KMS-11 (cell line): ENCODE results near the gene OR4N5.

Experiments
- H2AFZ ChIP-seq: fragments of 200-600 bp; sonication (generic); 2 replicates; pipeline ENCODE4 v1.6.1; 2016; ENCODE audit warnings: antibody characterized with exemption, mixed run types, low read depth
- H3K27ac ChIP-seq: fragments of 200-600 bp; sonication (generic); 2 replicates; pipeline ENCODE4 v1.6.1; 2016; ENCODE audit warnings: mild to moderate bottlenecking, mixed run types
- H3K27me3 ChIP-seq: fragments of 200-600 bp; sonication (generic); 2 replicates; pipeline ENCODE4 v1.6.1; 2017; ENCODE audit warnings: mild to moderate bottlenecking, low read depth, mixed run types, moderate library complexity; ENCODE audit not compliant: insufficient read depth
- H3K36me3 ChIP-seq: fragments of 200-600 bp; sonication (generic); 2 replicates; pipeline ENCODE4 v1.6.1; 2017; ENCODE audit warnings: mild to moderate bottlenecking, mixed run types; ENCODE audit not compliant: insufficient read depth
- H3K4me1 ChIP-seq: fragments of 200-600 bp; sonication (generic); 2 replicates; pipeline ENCODE4 v1.6.1; 2016; ENCODE audit warnings: mild to moderate bottlenecking, low read depth, mixed run types; ENCODE audit not compliant: poor library complexity, severe bottlenecking
- H3K4me2 ChIP-seq: fragments of 200-600 bp; sonication (generic); 2 replicates; pipeline ENCODE4 v1.7.0; 2016; ENCODE audit warnings: mild to moderate bottlenecking, mixed run types
- H3K4me3 ChIP-seq: fragments of 200-600 bp; sonication (generic); IDR thresholded peaks from 2 replicates; pipeline ENCODE4 v1.6.1; 2017; ENCODE audit warnings: low read depth, low read length, mixed read lengths; ENCODE audit not compliant: insufficient read depth
- H3K79me2 ChIP-seq: fragments of 200-600 bp; sonication (generic); 2 replicates; pipeline ENCODE4 v1.6.1; 2016; ENCODE audit warnings: low read depth, mixed run types; ENCODE audit not compliant: insufficient read depth
- H3K9ac ChIP-seq: fragments of 200-600 bp; sonication (generic); 2 replicates; pipeline ENCODE4 v1.6.1; 2016; ENCODE audit warnings: mild to moderate bottlenecking, mixed run types
- H4K20me1 ChIP-seq: fragments of 200-600 bp; sonication (generic); 2 replicates; pipeline ENCODE4 v1.6.1; 2016; ENCODE audit warnings: mild to moderate bottlenecking, mixed run types; ENCODE audit not compliant: insufficient read depth
- CTCF ChIP-seq: fragments of 200-600 bp; sonication (generic); conservative IDR thresholded peaks from 2 replicates; pipeline ENCODE4 v1.6.1; 2017; ENCODE audit warnings: low read depth, mild to moderate bottlenecking, antibody characterized with exemption, low read length, moderate library complexity, mixed read lengths

The OR4N5 gene

GRCh38 chr14:20184181-20184580 lies 45.6 kb downstream of the OR4N5 start:
- Histone ChIP-seq H3K27ac (no peak overlapping the region), H4K20me1 (no peaks in the 10 kb centered on the region), H3K36me3 (no peaks in the 10 kb centered on the region), H2AFZ (no peak overlapping the region), H3K9ac (no peak overlapping the region), H3K27me3 (no peaks in the 10 kb centered on the region), H3K4me1 (no peaks in the 10 kb centered on the region), H3K79me2 (no peaks in the 10 kb centered on the region), H3K4me2 (no peak overlapping the region), H3K4me3 (no peak overlapping the region)
- no peak for TF ChIP-seq CTCF

- Histone ChIP-seq H2AFZ (no peak within 1 kb of the TSS), H3K27me3 (no peaks in the 10 kb centered on the region), H3K36me3 (no peaks in the 10 kb centered on the region), H3K79me2 (no peaks in the 10 kb centered on the region), H3K4me1 (no peaks in the 10 kb centered on the region), H3K4me2 (no peak within 1 kb of the TSS), H3K27ac (no peak within 1 kb of the TSS), H3K4me3 (no peak within 1 kb of the TSS), H4K20me1 (no peaks in the 10 kb centered on the region), H3K9ac (no peak within 1 kb of the TSS)
- TF ChIP-seq CTCF, result no peak
Observed at GRCh38 chr14:20190596-20190995, 52.0 kb downstream of the OR4N5 start, which contains the start of gene OR11G2. OR11G2 (plus strand) TSS chr14:20190896; CDS start chr14:20197438, 6,542 bp downstream.

- Histone ChIP-seq H3K4me3 (no peak overlapping the region), H3K79me2 (no peaks in the 10 kb centered on the region), H3K9ac (no peak overlapping the region), H3K4me2 (no peak overlapping the region), H3K27me3 (no peaks in the 10 kb centered on the region), H4K20me1 (no peaks in the 10 kb centered on the region), H2AFZ (no peak overlapping the region), H3K36me3 (no peaks in the 10 kb centered on the region), H3K27ac (no peak overlapping the region), H3K4me1 (no peaks in the 10 kb centered on the region)
- TF ChIP-seq CTCF, result no peak
Observed at GRCh38 chr14:20191396-20191795, 52.8 kb downstream of the OR4N5 start.

GRCh38 chr14:20194101-20194500 lies 55.5 kb downstream of the OR4N5 start:
- no peaks in the 10 kb centered on the region for H4K20me1 ChIP-seq
- H2AFZ ChIP-seq, result no peak overlapping the region
- no peaks in the 10 kb centered on the region for H3K27me3 ChIP-seq
- H3K79me2 ChIP-seq, result no peaks in the 10 kb centered on the region
- no peak overlapping the region for H3K27ac ChIP-seq
- no peak overlapping the region for H3K4me2 ChIP-seq
- H3K36me3 ChIP-seq, result no peaks in the 10 kb centered on the region
- TF ChIP-seq CTCF, result no peak
- H3K4me3 ChIP-seq, result no peak overlapping the region
- H3K4me1 ChIP-seq, result no peaks in the 10 kb centered on the region
- no peak overlapping the region for H3K9ac ChIP-seq
